ENCODE measurements around the gene VPS8.
"Not testable (repeated sequence)": the region's sequence is repeated elsewhere in the genome, so short reads cannot be mapped to it uniquely, and the experiment has no call there.

Gene VPS8

DNA sequence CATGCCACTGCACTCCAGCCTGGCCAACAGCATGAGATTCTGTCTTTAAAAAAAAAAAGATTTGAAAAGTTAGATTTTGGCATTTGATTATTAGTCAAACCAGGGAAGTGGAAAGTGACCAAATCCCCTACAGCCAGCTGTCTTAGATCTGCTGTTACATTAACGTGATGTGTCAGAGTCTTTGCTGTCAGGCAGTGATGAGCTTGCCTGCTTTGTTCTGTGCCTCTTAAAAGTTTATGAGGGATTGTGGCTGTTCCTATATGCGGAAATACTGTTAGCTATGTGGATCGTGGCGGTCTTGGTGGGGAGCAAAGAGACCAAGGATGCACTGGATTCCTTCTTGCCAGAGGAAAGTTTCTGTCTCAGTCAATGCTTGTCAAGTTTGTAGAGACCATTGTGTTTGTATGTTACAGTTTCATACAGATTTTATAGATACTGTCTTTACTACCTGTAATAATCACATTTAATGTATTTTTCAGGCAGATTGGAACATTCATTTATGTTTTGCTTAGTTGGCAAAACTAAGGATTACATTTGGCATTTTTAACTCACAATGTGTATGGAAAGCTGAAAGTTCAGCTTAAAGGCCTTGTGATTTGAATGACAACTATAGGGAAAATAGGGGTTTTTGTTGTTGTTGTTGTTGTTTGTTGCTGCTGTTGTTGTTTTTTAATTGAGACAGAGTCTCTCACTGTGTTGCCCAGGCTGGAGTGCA is 137.4 kb downstream of the VPS8 start:
- intact Hi-C loops (cut with DNase I): no loop called here
- DNase-seq: no peak

DNA sequence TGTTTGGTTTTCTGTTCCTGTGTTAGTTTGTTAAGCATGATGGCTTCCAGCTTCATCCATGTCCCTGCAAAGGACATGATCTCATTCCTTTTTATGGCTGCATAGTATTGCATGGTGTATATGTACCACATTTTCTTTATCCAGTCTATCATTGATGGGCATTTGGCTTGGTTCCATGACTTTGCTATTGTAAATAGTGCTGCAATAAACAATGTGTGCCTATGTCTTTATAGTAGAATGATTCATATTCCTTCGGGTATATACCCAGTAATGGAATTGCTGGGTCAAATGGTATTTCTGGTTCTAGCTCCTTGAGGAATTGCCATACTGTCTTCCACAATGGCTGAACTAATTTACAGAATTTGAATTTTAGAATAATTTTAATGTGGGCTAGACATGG is 138.8 kb downstream of the VPS8 start:
- DNase-seq; intact Hi-C loops (cut with DNase I): not testable (repeated sequence)

DNA sequence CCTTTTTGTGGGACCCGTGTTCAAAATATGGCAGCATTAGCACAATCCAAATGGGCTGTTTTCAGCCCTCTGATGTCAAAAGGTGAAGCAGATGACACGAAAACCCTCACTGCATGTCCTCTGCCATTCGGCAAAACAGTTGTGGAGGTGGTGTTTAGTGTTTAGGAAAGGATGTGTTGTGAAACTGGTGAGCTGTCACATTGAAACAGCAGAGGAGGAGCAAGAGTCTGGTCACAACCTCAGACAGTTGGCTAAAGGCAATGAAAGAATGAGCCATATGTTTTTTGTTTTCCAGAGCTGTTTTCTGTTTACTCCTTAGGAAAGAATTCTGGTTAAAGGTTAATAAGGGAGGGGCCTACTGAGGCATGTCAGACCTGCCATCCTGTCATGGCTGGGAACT is 140.7 kb downstream of the VPS8 start:
- DNase-seq: no peak
- intact Hi-C loops (cut with DNase I): no loop called here

DNA sequence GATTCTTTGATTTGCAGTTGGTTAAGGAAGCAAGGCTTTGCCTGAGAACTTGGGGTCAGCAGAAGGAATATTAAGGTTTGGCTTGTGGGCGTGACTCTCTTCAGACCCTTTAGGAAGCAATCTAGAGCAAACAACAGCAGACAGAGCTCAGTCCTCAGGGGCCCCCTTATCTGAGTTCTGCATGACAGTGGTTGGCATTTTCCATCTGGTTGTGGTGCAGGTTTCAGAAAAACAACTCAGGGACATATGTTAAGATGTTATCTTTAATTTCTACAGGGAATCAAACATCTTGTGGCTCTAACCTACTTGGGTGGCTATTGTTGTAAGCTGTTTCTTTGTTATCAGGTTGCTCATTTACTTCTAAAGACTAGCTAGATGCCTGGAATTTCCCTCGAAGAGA is 141.4 kb downstream of the VPS8 start:
- intact Hi-C loops (cut with DNase I): no loop called here

DNA sequence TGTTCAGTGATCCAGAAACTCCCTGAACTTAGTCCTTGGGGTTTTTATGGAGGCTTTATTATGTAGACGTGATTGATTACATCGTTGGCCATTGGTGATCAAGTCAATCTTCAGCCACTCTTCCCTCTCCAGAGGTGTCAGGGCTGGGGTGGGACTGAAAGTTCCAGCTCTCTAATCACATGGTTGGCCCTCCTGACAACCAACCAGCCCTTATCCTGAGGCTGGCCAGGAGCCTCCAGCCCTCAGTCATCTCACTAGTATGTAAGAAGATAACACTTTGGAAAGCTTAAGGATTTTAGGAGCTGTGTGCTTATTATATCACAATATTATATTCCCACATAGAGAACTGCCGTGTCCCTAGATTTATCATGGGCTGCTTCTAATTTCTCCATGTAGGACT is 142.3 kb downstream of the VPS8 start:
- intact Hi-C loops (cut with DNase I): no loop called here

More for the DNA sequence above, 141.4 kb downstream of the VPS8 start:
- no peak for DNase-seq

DNA sequence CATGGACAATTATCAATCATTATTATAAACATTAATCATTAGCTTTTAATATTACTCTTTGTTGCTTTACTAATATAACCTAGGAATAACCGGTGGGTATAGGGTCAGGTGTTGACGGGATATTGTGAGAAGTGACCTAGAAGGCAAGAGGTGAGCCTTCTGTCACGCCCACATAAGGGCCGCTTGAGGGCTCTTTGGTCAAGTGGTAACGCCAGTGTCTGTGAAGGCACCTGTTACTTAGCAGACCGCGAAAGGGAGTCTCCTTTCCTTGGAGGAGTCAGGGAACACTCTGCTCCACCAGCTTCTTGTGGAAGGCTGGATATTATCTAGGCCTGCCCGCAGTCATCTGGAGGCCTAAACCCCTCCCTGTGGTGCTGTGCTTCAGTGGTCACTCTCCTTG is 142.9 kb downstream of the VPS8 start:
- DNase-seq; intact Hi-C loops (cut with DNase I): not testable (repeated sequence)

More for the DNA sequence above, 142.3 kb downstream of the VPS8 start:
- no peak for DNase-seq

DNA sequence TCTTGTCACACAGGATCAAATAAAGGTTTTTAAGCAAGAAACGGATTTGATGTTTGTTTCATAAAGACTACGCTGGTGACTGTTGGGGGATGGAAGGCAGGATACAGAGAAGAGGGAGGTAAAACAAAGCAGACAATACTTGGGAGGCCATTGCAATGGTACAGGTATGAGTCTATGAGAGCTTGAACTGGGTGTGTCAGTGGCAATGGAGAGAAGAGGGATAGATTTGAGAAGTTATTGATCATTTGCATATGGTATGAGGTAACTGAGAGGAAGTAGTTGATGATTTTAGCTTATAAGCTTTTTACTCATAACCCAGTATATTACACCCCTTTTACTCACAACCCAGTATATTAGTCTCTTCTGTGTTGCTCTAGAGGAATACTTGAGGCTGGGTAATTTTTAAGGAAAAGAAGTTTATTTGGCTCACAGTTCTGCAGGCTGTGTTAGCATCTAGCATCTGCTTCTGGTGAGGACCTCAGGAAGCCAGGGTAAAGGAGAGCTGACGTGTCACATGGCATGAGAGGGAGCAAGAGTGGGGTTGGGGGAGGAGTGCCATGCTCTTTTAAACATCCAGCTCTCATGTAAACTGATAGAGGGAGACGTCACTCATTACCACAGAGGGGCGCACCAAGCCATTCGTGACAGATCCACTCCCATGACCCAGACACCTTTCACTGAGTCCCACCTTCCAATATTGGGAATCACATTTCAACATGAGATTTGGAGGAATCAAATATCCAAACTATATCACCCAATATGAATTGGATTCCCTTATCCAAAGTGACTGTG is 153.9 kb downstream of the VPS8 start:
- no peak for DNase-seq
- intact Hi-C loops (cut with DNase I): no loop called here

DNA sequence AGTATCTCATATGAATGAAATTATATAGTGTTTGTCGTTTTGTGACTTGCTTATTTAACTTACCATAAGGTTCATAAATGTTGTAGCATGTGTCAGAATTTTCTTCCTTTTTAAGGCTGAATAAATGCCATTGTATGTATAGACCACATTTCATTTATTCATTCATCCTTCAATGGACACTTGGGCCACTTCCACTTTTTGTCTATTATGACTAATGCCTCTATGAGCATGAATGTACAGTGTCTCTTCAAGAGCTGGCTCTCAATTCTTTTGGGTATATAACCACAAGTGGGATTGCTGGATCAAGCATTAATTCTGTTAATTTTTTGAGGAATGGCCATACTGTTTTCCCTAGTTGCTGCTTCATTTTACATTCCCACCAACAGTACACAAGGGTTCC is 156.1 kb downstream of the VPS8 start:
- intact Hi-C loops (cut with DNase I): no loop called here
- DNase-seq: no peak

DNA sequence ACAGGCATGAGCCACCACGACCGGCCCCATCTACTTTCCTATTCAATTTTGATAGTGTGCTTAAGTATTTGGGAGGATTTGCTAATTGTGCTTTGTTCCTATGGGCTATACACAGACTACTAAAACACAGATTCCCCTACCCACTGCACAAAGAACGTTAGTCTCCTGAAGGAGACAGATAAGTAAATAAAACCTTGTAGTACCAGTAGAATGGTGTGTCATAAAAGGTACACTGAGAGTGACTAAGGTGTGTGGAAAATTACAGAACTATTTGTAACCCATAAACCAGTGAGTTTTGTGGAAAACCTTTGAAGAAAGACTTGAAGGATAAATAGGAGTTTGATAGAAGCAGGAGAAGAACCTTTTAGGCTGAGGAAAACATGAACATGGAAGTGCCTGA is 158.2 kb downstream of the VPS8 start:
- no peak for DNase-seq
- intact Hi-C loops (cut with DNase I): no loop called here

DNA sequence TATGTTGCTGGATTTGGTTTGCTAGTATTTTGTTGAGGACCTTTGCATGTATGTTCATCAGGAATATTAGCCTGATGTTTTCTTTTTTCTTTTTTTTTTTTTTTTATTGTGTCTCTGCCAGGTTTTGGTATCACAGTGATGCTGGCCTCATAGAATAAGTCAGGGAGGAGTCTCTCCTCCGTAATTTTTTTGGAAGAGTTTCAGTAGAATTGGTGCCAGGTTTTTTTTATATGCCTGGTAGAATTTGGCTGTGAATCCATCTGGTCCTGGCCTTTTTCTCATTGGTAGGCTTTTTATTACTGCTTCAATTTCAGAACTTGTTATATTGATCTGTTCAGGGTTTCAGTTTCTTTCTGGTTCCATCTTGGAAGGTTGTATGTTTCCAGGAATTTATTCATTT is 165.8 kb downstream of the VPS8 start:
- intact Hi-C loops (cut with DNase I): no loop called here
- no peak for DNase-seq

DNA sequence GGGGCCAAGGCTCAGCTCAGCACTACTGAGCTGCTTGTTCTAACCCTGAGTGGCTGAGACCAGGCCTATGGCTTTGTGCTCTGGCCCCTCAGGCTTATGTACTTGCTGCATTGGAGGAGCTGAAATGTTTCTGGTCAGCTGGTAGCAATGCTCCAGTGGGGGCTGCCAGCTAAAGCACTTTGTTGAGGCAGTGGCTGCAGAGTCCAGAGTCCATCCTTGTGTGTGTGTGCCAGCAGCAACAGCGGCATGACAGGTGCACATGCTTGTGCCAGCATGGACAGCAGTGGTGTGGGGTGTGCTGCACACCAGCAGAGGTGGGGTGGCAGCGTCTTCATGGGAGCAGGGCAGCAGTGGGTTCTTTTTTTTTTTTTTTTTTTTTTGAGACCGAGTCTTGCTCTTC is 169.1 kb downstream of the VPS8 start:
- intact Hi-C loops (cut with DNase I): no loop called here
- DNase-seq: no peak

DNA sequence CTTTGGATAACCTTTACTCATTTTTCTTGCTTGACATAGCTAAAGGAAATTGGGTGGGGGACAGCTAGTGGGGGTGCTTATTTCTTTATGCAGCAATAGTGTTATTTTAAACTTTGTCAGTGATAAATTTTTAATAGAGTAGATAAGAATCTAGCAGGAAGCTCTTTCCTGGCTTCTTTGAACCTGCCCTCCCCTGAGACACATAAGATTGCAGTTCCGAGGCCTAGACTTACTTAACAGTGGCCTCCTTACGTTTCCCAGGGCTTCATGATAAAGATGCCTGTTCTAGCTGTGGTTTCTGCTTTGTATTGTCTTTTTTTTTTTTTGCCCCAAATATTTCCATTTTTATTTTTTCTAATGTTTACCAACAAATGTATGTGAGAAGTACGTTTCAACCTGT is 170.1 kb downstream of the VPS8 start:
- DNase-seq: no peak
- intact Hi-C loops (cut with DNase I): no loop called here

DNA sequence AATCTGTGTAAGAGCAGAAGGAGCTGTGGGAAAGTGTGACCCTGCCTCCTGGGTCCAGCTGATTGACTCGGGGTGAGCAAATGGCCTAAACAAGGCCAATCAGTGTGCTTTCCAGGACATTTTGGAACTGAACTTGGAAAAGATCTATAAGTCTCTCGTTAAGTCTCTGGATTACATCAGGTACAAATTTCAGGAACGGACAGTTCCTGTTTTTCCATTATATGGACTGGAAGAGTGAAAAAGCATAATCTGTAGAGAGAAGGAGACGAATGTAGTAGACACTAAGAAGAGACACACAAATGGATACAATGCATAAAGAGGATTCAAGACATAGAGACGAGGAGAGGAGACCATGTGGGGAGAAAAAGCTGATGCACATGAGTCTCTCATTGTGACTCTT is 173.6 kb downstream of the VPS8 start:
- intact Hi-C loops (cut with DNase I): no loop called here
- DNase-seq: no peak

DNA sequence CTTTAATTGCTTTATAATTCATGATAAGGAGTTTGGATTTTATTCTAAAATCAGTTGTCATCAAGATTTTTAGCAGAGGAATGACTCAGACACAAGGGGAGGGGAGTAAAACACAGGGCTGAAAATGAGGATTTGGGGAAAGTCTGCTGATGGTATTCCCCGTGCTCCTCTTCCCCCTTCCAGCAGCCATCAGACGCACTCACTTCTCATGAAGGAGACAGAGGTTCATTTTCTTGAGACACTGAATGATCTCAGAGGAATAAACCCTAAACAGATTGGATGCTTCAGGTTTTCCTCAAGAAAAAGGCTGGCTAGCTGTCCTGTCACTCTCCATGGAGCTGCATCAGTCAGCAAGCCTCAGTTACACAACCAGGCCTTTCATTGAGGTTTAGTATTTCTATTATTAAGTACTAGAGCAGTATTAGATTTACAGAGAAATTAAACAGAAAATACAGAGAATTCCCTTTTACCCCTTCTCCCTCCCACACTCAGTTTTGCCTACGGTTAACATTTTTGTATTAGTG is 174.5 kb downstream of the VPS8 start:
- DNase-seq: peak in 1 of 42 donors; percentile 4

DNA sequence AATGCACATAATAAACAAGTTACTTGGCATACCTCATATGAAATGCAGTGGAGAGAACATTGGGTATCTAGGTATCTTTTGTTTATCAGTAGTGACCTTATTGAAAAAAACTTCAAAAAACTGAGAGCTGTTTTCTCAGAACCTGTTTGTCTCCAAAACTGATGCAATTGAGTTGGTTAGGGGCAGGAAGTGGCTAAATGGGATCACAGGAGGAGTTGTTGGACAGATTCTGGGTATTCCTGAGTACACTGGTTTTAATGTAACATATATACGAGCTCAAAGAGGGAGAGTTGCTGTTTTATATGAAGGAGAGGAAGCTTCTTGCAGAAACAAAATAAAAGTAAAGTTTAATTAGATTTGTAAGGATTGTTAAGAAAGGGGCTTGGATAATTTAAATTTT is 181.4 kb downstream of the VPS8 start:
- intact Hi-C loops (cut with DNase I): no loop called here
- no peak for DNase-seq

More for the DNA sequence above, 174.5 kb downstream of the VPS8 start:
- intact Hi-C loops (cut with DNase I): no loop called here

DNA sequence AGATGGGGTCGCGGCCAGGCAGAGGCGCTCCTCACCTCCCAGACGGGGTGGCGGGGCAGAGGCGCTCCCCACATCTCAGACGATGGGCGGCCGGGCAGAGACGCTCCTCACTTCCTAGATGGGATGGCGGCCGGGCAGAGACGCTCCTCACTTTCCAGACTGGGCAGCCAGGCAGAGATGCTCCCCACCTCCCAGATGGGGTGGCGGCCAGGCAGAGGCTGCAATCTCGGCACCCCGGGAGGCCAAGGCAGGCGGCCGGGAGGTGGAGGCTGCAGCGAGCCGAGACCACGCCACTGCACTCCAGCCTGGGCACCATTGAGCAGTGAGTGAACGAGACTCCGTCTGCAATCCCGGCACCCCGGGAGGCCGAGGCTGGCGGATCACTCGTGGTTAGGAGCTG is 191.9 kb downstream of the VPS8 start:
- intact Hi-C loops (cut with DNase I); DNase-seq: not testable (repeated sequence)

DNA sequence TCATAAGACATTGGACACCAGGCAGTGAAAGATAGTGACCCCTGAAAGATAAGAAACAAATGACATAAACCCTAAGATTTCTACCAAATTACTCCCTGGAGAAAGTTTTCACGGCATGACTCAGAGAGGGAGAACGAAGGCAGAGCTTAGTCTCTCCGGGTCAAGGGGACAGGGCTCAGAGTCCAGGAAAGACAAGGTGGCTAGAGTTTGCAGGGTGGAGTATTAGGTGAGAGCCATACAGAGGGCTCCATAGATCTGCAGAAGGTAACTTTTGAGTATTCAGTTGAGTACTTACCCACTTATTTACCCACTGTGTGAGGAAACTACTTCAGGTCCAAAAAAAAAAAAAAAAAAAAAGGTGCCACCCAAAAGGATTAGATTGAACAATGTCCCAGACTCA is 197.7 kb downstream of the VPS8 start:
- no peak for DNase-seq
- intact Hi-C loops (cut with DNase I): no loop called here

DNA sequence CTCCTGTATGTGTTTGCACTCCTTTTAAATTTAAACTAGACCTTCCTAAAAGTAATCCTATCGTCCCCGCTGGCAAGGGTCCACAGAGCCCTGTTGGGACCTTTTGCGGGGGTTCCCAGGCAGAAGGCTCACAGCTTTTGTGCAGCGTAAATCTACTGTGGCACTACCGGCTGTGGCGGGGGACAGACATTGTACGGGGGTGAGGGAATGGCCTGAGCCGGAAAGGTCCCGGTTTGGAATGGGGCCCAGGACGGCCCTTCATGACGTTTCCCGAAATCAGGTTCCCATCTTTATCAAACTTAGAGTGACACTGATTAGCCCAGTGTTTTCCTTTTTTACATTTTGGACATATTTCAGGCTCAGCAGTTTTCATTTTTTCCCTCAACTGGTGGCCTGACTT is 205.6 kb downstream of the VPS8 start:
- intact Hi-C loops (cut with DNase I); DNase-seq: not testable (repeated sequence)

DNA sequence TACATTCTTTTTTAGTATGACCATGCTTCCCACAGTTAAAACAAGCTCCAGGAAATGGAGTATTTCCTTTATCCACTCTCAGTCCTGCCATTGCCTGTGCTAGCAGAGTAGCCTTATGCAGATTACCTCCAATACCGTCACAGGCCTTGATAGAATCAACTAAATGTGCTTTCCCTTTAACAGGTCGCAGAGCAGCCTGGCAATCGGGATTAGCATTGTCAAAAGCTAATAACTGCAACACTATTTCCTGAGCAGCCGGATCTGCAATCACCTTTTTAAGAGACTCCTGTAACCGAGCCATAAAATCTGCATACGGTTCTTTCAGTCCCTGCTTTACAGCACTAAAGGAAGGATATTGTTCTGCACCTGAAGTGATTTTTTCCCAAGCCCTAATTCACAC is 206.0 kb downstream of the VPS8 start:
- DNase-seq; intact Hi-C loops (cut with DNase I): not testable (repeated sequence)

DNA sequence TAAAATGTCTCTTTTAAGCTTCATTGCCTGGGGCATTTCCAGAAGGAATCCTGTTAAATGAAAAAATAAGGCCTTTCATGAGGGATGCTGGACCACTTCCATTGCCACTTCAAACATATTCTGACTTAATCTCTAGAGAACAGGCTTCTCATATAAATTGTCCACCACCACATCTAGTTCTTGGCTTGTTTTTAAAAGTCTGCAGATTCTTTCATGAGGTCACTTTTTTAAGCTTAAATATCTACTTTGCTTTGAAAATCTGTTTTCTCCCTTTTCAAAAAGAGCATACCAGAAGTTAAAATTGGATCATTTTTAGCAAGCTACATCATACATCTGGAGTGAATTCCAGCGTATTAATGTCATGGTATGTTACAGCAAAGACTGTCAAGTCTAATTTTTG is 209.3 kb downstream of the VPS8 start:
- no peak for DNase-seq
- intact Hi-C loops (cut with DNase I): no loop called here

DNA sequence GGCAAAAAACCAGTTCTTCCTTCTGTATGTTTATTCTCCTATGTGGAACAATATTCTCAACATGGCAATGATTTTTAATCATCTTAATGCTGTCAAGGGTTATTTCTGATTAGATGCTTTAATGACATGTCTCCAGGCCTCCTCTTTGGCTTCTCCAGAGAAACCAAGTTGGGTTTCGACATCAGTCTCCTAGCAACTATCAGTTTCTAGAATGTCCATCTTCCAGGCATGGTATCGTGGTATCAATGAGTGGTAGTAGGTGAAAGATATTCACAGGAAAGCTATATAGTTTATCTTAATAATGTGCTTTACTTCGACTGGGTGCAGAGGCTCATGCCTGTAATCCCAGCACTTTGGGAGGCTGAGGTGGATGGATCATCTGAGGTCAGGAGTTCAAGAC is 212.4 kb downstream of the VPS8 start:
- no peak for DNase-seq
- intact Hi-C loops (cut with DNase I): no loop called here

Measured in head of caudate nucleus (tissue), 42 donors.